RWPE2 (cell line): ENCODE measurements around the gene TMEM129.

Source experiments
- ATAC-seq: fragments of 200-7000 bp; cut with Tn5 transposase; 3 replicates; pipeline ENCODE4 v1.9.1; 2021; ENCODE audit warnings: low read depth
- DNase-seq: peaks from one replicate; pipeline ENCODE4 v3.0.0-alpha.2; 2020; ENCODE audit warnings: low spot score
- H3K27ac ChIP-seq: fragments of 450-650 bp; 2 replicates; pipeline ENCODE4 v1.5.1; 2017; ENCODE audit warnings: mild to moderate bottlenecking; ENCODE audit not compliant: poor library complexity, severe bottlenecking
- H3K27me3 ChIP-seq: fragments of 250-450 bp; sonication (Bioruptor Pico); 2 replicates; pipeline ENCODE4 v1.5.1; 2021; ENCODE audit warnings: mild to moderate bottlenecking, moderate library complexity; ENCODE audit not compliant: insufficient read depth, poor library complexity, severe bottlenecking
- H3K36me3 ChIP-seq: fragments of 250-450 bp; sonication (Bioruptor Pico); 2 replicates; pipeline ENCODE4 v1.5.1; 2020; ENCODE audit warnings: low read depth, mild to moderate bottlenecking, moderate library complexity
- H3K4me1 ChIP-seq: fragments of 250-450 bp; sonication (Bioruptor Pico); 2 replicates; pipeline ENCODE4 v1.5.1; 2021; ENCODE audit warnings: mild to moderate bottlenecking, moderate library complexity; ENCODE audit not compliant: insufficient read depth, poor library complexity, severe bottlenecking
- H3K4me3 ChIP-seq: fragments of 250-450 bp; sonication (Bioruptor Pico); 2 replicates; pipeline ENCODE4 v1.5.1; 2021; ENCODE audit warnings: mild to moderate bottlenecking, moderate library complexity; ENCODE audit not compliant: severe bottlenecking
- H3K9me3 ChIP-seq: fragments of 250-450 bp; sonication (Bioruptor Pico); 2 replicates; pipeline ENCODE4 v1.5.1; 2021; ENCODE audit warnings: mild to moderate bottlenecking, moderate library complexity; ENCODE audit not compliant: severe bottlenecking
- TF ChIP-seq, protein P1 (sequence below): fragments of 450-650 bp; IDR thresholded peaks from one replicate; pipeline ENCODE4 v1.5.1; 2017; ENCODE audit warnings: mild to moderate bottlenecking, moderate library complexity; ENCODE audit not compliant: poor library complexity, severe bottlenecking

Gene TMEM129

DNA sequence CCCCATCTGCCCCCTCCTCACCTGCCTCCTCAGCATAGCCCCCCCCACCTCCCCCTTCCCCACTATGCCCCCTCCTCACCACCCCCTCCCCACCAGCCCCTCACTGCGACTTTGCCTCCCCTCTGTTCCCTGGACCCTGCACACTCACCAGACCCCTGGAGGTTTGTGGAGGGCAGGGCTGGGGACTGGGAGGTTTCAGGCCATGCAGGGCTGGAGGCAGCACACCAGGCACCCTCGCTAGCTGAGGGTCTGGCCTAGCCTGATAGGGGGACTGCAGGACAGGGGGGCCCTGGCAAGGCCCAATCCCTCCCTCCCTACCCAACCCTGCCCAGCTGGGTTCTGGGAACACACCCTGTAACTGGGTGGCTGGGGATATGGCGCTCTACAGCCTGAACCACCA lies 28.2 kb upstream of the TMEM129 start:
- TF ChIP-seq, protein P1, sequence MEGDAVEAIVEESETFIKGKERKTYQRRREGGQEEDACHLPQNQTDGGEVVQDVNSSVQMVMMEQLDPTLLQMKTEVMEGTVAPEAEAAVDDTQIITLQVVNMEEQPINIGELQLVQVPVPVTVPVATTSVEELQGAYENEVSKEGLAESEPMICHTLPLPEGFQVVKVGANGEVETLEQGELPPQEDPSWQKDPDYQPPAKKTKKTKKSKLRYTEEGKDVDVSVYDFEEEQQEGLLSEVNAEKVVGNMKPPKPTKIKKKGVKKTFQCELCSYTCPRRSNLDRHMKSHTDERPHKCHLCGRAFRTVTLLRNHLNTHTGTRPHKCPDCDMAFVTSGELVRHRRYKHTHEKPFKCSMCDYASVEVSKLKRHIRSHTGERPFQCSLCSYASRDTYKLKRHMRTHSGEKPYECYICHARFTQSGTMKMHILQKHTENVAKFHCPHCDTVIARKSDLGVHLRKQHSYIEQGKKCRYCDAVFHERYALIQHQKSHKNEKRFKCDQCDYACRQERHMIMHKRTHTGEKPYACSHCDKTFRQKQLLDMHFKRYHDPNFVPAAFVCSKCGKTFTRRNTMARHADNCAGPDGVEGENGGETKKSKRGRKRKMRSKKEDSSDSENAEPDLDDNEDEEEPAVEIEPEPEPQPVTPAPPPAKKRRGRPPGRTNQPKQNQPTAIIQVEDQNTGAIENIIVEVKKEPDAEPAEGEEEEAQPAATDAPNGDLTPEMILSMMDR: no peak
- no peak for ATAC-seq
- H3K4me3 ChIP-seq: no peak overlapping the region
- H3K9me3 ChIP-seq: no peaks in the 10 kb centered on the region
- H3K36me3 ChIP-seq: peaks cover 7% of the 10 kb centered on the region; the same call in 1 of the 2 replicates
- no peak overlapping the region for H3K27ac ChIP-seq
- no peak for DNase-seq
- H3K4me1 ChIP-seq: peaks cover 14% of the 10 kb centered on the region
- no peaks in the 10 kb centered on the region for H3K27me3 ChIP-seq

- TF ChIP-seq, protein P1: peak; percentile 73
- Histone ChIP-seq H3K27me3 (no peaks in the 10 kb centered on the region), H3K27ac (no peak overlapping the region), H3K36me3 (peaks cover 11% of the 10 kb centered on the region; the same call in 1 of the 2 replicates), H3K4me3 (no peak overlapping the region), H3K4me1 (peaks cover 14% of the 10 kb centered on the region), H3K9me3 (no peaks in the 10 kb centered on the region)
- ATAC-seq (peak; percentile 32), DNase-seq (no peak)
These were observed 27.4 kb upstream of the TMEM129 start for GRCh38 chr4:1748465-1748995.

- ATAC-seq (no peak), DNase-seq (no peak)
- TF ChIP-seq, protein P1: no peak
- Histone ChIP-seq H3K27ac (no peak overlapping the region), H3K4me1 (peaks cover 7% of the 10 kb centered on the region), H3K36me3 (peaks cover 13% of the 10 kb centered on the region; the same call in 1 of the 2 replicates), H3K9me3 (no peaks in the 10 kb centered on the region), H3K4me3 (no peak overlapping the region), H3K27me3 (no peaks in the 10 kb centered on the region)
These were observed 26.5 kb upstream of the TMEM129 start for GRCh38 chr4:1747603-1747967.

DNA sequence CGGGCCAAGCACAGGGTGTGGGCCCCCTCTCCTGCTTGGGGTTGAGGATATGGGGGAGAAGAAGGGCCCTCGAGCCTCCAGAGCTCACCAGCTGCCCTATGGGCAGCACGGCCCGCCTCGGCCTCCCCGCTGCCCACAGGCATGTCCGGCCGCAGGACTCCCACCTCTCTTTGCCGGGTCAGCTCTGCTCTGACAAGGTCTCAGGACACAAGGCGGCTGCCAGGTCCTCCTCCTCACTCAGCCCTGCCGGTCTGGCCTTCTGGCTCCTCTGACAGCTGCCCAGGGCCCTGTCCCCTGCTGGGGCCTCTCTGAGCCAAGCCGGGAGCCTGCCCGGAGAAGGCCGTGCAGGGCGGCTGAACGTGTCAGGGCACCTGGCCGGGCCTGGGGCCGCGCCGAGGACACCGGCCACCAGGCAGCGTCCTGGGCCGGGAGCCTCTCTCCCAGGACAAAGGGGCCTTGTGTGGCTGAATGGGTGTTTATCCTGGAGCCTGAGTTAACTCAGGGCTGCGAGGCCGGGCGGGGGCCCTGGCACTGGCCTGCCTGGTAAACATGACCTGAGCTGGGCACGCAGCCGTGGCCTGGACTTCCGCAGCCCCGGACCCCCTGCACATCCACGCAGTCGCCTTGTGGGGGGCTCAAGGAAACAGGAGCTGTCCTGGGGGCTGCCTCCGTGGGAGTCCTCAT lies 25.9 kb upstream of the TMEM129 start:
- peaks cover 18% of the 10 kb centered on the region for H3K36me3 ChIP-seq
- ATAC-seq: no peak
- H3K27ac ChIP-seq: no peak overlapping the region
- no peak overlapping the region for H3K4me3 ChIP-seq
- H3K9me3 ChIP-seq: no peaks in the 10 kb centered on the region
- peaks cover 2% of the 10 kb centered on the region for H3K4me1 ChIP-seq
- H3K27me3 ChIP-seq: no peaks in the 10 kb centered on the region
- no peak for DNase-seq
- TF ChIP-seq, protein P1: no peak

GRCh38 chr4:1746265-1746691 lies 25.2 kb upstream of the TMEM129 start:
- no peak overlapping the region for H3K27ac ChIP-seq
- no peaks in the 10 kb centered on the region for H3K4me1 ChIP-seq
- H3K27me3 ChIP-seq: no peaks in the 10 kb centered on the region
- no peak overlapping the region for H3K4me3 ChIP-seq
- no peaks in the 10 kb centered on the region for H3K9me3 ChIP-seq
- DNase-seq (no peak), ATAC-seq (peak; percentile 63)
- H3K36me3 ChIP-seq: peaks cover 26% of the 10 kb centered on the region
- TF ChIP-seq, protein P1: peak; percentile 82
